GM23248 (cell line): ENCODE data around the gene CLIC4. TPM values are rescaled to one million over a fixed set of nuclear protein-coding genes. Genes with fewer than 3 reads are reported as not detected.
A peak's percentile ranks its signal among the peaks of the same experiment; 100 is the strongest.

Experiments used
- DNase-seq: peaks from one replicate; pipeline ENCODE4 v3.0.0-alpha.2; 2015
- H2AFZ ChIP-seq: fragments of 200-600 bp; sonication (generic); 2 replicates; pipeline ENCODE4 v1.6.1; 2016; ENCODE audit warnings: antibody characterized with exemption
- H3F3A ChIP-seq: fragments of 200-600 bp; sonication (generic); 2 replicates; pipeline ENCODE4 v1.6.1; 2016; ENCODE audit warnings: mild to moderate bottlenecking, antibody characterized with exemption, mixed run types; ENCODE audit not compliant: insufficient read depth
- H3K27ac ChIP-seq: fragments of 200-600 bp; sonication (generic); 2 replicates; pipeline ENCODE4 v1.5.1; 2016; ENCODE audit warnings: mild to moderate bottlenecking
- H3K27me3 ChIP-seq: fragments of 200-600 bp; sonication (generic); replicated peaks from 2 replicates; pipeline ENCODE4 v1.6.1; 2016; ENCODE audit warnings: mild to moderate bottlenecking; ENCODE audit not compliant: insufficient read depth
- H3K36me3 ChIP-seq: fragments of 200-600 bp; sonication (generic); 2 replicates; pipeline ENCODE4 v1.6.1; 2016; ENCODE audit warnings: low read depth, mild to moderate bottlenecking
- H3K4me1 ChIP-seq: fragments of 200-600 bp; sonication (generic); 2 replicates; pipeline ENCODE4 v1.6.1; 2016; ENCODE audit warnings: mild to moderate bottlenecking; ENCODE audit not compliant: insufficient read depth
- H3K4me2 ChIP-seq: fragments of 200-600 bp; sonication (generic); one replicate; pipeline ENCODE4 v1.6.1; 2016; ENCODE audit warnings: mild to moderate bottlenecking; ENCODE audit not compliant: unreplicated experiment
- H3K4me3 ChIP-seq: fragments of 200-600 bp; sonication (generic); 2 replicates; pipeline ENCODE4 v1.5.1; 2016; ENCODE audit warnings: mild to moderate bottlenecking
- H3K79me2 ChIP-seq: fragments of 200-600 bp; sonication (generic); 2 replicates; pipeline ENCODE4 v1.6.1; 2016; ENCODE audit warnings: mild to moderate bottlenecking; ENCODE audit not compliant: insufficient read depth
- H3K9ac ChIP-seq: fragments of 200-600 bp; sonication (generic); 2 replicates; pipeline ENCODE4 v1.6.1; 2016; ENCODE audit warnings: mild to moderate bottlenecking
- H3K9me2 ChIP-seq: fragments of 200-600 bp; sonication (generic); 2 replicates; pipeline ENCODE4 v1.6.1; 2016; ENCODE audit warnings: mixed run types, mild to moderate bottlenecking, moderate library complexity; ENCODE audit not compliant: insufficient read depth
- H3K9me3 ChIP-seq: fragments of 200-600 bp; sonication (generic); one replicate; pipeline ENCODE4 v1.6.1; 2017; ENCODE audit warnings: low read depth
- H4K20me1 ChIP-seq: fragments of 200-600 bp; sonication (generic); 2 replicates; pipeline ENCODE4 v1.6.0; 2016; ENCODE audit not compliant: insufficient read depth
- EZH2 ChIP-seq: fragments of 200-600 bp; sonication (generic); IDR thresholded peaks from 2 replicates; pipeline ENCODE4 v1.6.1; 2018; ENCODE audit warnings: antibody characterized with exemption, mild to moderate bottlenecking; ENCODE audit not compliant: insufficient read depth, poor library complexity, severe bottlenecking
- EZH2phosphoT487 ChIP-seq: fragments of 200-600 bp; sonication (generic); IDR thresholded peaks from 2 replicates; pipeline ENCODE4 v1.6.1; 2018; ENCODE audit warnings: antibody characterized with exemption, moderate library complexity, mild to moderate bottlenecking, low read depth; ENCODE audit not compliant: insufficient read depth
- WGBS, 2 experiments: methylation state at CpG; one replicate each; pipeline ENCODE4 v1.1.6; 2015 to 2017; ENCODE audit warnings: low lambda C conversion rate in 2 of 2, low coverage in 1 of 2; ENCODE audit errors: missing lambda C conversion rate in 2 of 2; 5-methylcytosine and 5-hydroxymethylcytosine counted together
- in situ Hi-C: fragments of 300-500 bp; cut with MboI; formaldehyde crosslinking; loops from 2 replicates; pipeline ENCODE4 v1.15.0; 2020
- polyA plus RNA-seq: library from polyadenylated mRNA; unstranded; fragments of >200 nt; fragmentation: Nextera tagmentation; extraction: Ambion mirVana; gene quantifications from 2 replicates; pipeline ENCODE4 v1.2.1, GENCODE V29; 2016
- total RNA-seq: library from RNA; depleted of rRNA; stranded (reverse); fragments of >200 nt; shearing (Covaris generic); gene quantifications from 2 replicates; pipeline ENCODE4 v1.2.3, GENCODE V29; 2014

CLIC4 gene
- total and polyA plus RNA-seq, 2 experiments from 2014 or later: 1,380 to 1,665 TPM

GRCh38 chr1:24725209-24725651 lies 20.0 kb upstream of the CLIC4 start:
- TF ChIP-seq EZH2 (no peak), EZH2phosphoT487 (no peak)
- peak; percentile 43 for DNase-seq
- no peaks in the 10 kb centered on the region for H3K9me2 ChIP-seq
- in situ Hi-C loops: no loop called here
- peak overlapping the region; percentile 28 for H3K4me2 ChIP-seq
- no peak overlapping the region for H3K4me3 ChIP-seq
- H3K27ac ChIP-seq: peak overlapping the region; percentile 40
- H3K27me3 ChIP-seq: no peaks in the 10 kb centered on the region
- no peaks in the 10 kb centered on the region for H4K20me1 ChIP-seq
- H3K9ac ChIP-seq: no peak overlapping the region
- H3F3A ChIP-seq: peaks cover 23% of the 10 kb centered on the region
- no peaks in the 10 kb centered on the region for H3K36me3 ChIP-seq
- H3K4me1 ChIP-seq: peaks cover 38% of the 10 kb centered on the region
- H3K9me3 ChIP-seq: no peaks in the 10 kb centered on the region
- H2AFZ ChIP-seq: peak overlapping the region; percentile 50
- peaks cover 10% of the 10 kb centered on the region; the same call in 1 of the 2 replicates for H3K79me2 ChIP-seq
- WGBS, 2 experiments: 73 to 77% methylated on average over 5 of the region's 5 CpGs

GRCh38 chr1:24726741-24727140 lies 18.5 kb upstream of the CLIC4 start:
- H3K79me2 ChIP-seq: peaks cover 9% of the 10 kb centered on the region; the same call in 1 of the 2 replicates
- H3K27me3 ChIP-seq: no peaks in the 10 kb centered on the region
- no peak overlapping the region for H2AFZ ChIP-seq
- 91 to 96% methylated on average over 4 of the region's 4 CpGs for WGBS, 2 experiments
- peaks cover 37% of the 10 kb centered on the region for H3K4me1 ChIP-seq
- no peak overlapping the region for H3K4me3 ChIP-seq
- H3K27ac ChIP-seq: peak overlapping the region; percentile 87
- no peak for TF ChIP-seq EZH2
- no peak for TF ChIP-seq EZH2phosphoT487
- H3F3A ChIP-seq: peaks cover 23% of the 10 kb centered on the region
- H3K9ac ChIP-seq: peak overlapping the region; percentile 65; the same call in 1 of the 2 replicates
- no peaks in the 10 kb centered on the region for H3K9me2 ChIP-seq
- DNase-seq: no peak
- H3K4me2 ChIP-seq: peak overlapping the region; percentile 85
- in situ Hi-C loops: no loop called here
- no peaks in the 10 kb centered on the region for H3K9me3 ChIP-seq
- H4K20me1 ChIP-seq: no peaks in the 10 kb centered on the region
- no peaks in the 10 kb centered on the region for H3K36me3 ChIP-seq

- Histone ChIP-seq H3K4me3 (peak overlapping the region; percentile 65), H3F3A (peaks cover 23% of the 10 kb centered on the region), H4K20me1 (no peaks in the 10 kb centered on the region), H3K9me2 (no peaks in the 10 kb centered on the region), H2AFZ (peak overlapping the region; percentile 72), H3K27ac (peak overlapping the region; percentile 87), H3K9ac (peak overlapping the region; percentile 65), H3K9me3 (no peaks in the 10 kb centered on the region), H3K4me2 (peak overlapping the region; percentile 85), H3K36me3 (no peaks in the 10 kb centered on the region), H3K4me1 (peaks cover 37% of the 10 kb centered on the region), H3K79me2 (peaks cover 7% of the 10 kb centered on the region; the same call in 1 of the 2 replicates), H3K27me3 (no peaks in the 10 kb centered on the region)
- peak; percentile 96 for DNase-seq
- TF ChIP-seq EZH2phosphoT487: no peak
- no peak for TF ChIP-seq EZH2
- 9 to 10% methylated on average over 9 of the region's 9 CpGs for WGBS, 2 experiments
- in situ Hi-C loops: no loop called here
Measured at GRCh38 chr1:24727501-24728216, 17.6 kb upstream of the CLIC4 start.

- Histone ChIP-seq H3K27me3 (no peaks in the 10 kb centered on the region), H2AFZ (no peak overlapping the region), H3K4me1 (peaks cover 36% of the 10 kb centered on the region), H3K9me3 (no peaks in the 10 kb centered on the region), H3K9ac (no peak overlapping the region), H3K27ac (no peak overlapping the region), H3K4me2 (no peak overlapping the region), H4K20me1 (no peaks in the 10 kb centered on the region), H3K9me2 (no peaks in the 10 kb centered on the region), H3F3A (peaks cover 23% of the 10 kb centered on the region), H3K36me3 (no peaks in the 10 kb centered on the region), H3K79me2 (peaks cover 7% of the 10 kb centered on the region; the same call in 1 of the 2 replicates), H3K4me3 (no peak overlapping the region)
- no peak for DNase-seq
- in situ Hi-C loops: no loop called here
- TF ChIP-seq EZH2phosphoT487: no peak
- no peak for TF ChIP-seq EZH2
- WGBS, 2 experiments: 95 to 97% methylated on average over 10 of the region's 10 CpGs
Measured at GRCh38 chr1:24728982-24729381, 16.3 kb upstream of the CLIC4 start.
